IMR-90 (cell line): ENCODE data around the gene PCDHGA7. TPM values are rescaled to one million over a fixed set of nuclear protein-coding genes. Genes with fewer than 3 reads are reported as not detected.

ENCODE experiments used
- ATAC-seq: fragments of 200-7000 bp; cut with Tn5 transposase; 2 replicates; pipeline ENCODE4 v1.9.1; 2020; ENCODE audit warnings: low read depth, mild to moderate bottlenecking, moderate library complexity
- BruUV-seq: library from RNA; stranded (reverse); fragments of 400-500 nt; replicated peaks from 2 replicates; lab custom pipeline; 2021; lab: Mats Ljungman, UMichigan
- CTCF ChIA-PET: fragments of 300-600 bp; formaldehyde crosslinking; extraction: SDS; loops from one replicate; lab custom pipeline; 2021; ENCODE audit warnings: antibody characterized with exemption; lab: Yijun Ruan, JAX
- POLR2A ChIA-PET: fragments of 300-600 bp; sonication (Branson Sonifier 250); formaldehyde crosslinking; loops from one replicate; lab custom pipeline; 2022; ENCODE audit warnings: antibody characterized with exemption; ENCODE audit not compliant: unreplicated experiment; lab: Charles Lee
- DNase-seq: peaks from one replicate; pipeline ENCODE4 v3.0.0; 2013
- H2AFZ ChIP-seq: replicated peaks from 2 replicates; pipeline ENCODE3; 2013; ENCODE audit warnings: low read length, mild to moderate bottlenecking; ENCODE audit not compliant: poor library complexity
- H2AK5ac ChIP-seq: 2 replicates; pipeline ENCODE4 v1.6.1; 2013; ENCODE audit warnings: low read depth, low read length, inconsistent platforms
- H2AK9ac ChIP-seq: replicated peaks from 2 replicates; pipeline ENCODE3; 2013; ENCODE audit warnings: mild to moderate bottlenecking, low read depth, low read length, moderate library complexity; ENCODE audit not compliant: poor library complexity
- H2BK120ac ChIP-seq: 2 replicates; pipeline ENCODE4 v1.6.1; 2013; ENCODE audit warnings: low read depth, low read length, inconsistent platforms
- H2BK15ac ChIP-seq: 3 replicates; pipeline ENCODE4 v1.6.1; 2013; ENCODE audit warnings: low read depth, low read length, inconsistent platforms
- H2BK20ac ChIP-seq: 2 replicates; pipeline ENCODE4 v1.6.1; 2013; ENCODE audit warnings: low read depth, mild to moderate bottlenecking, inconsistent platforms, low read length, moderate library complexity
- H2BK5ac ChIP-seq: 2 replicates; pipeline ENCODE4 v1.6.1; 2013; ENCODE audit warnings: mild to moderate bottlenecking, low read depth, low read length, inconsistent platforms; ENCODE audit not compliant: poor library complexity, severe bottlenecking
- H3K14ac ChIP-seq: replicated peaks from 2 replicates; pipeline ENCODE4 v1.6.1; 2013; ENCODE audit warnings: low read depth, low read length, inconsistent platforms
- H3K18ac ChIP-seq: 2 replicates; pipeline ENCODE4 v1.6.1; 2013; ENCODE audit warnings: low read depth, low read length, control low read depth
- H3K23ac ChIP-seq: 2 replicates; pipeline ENCODE4 v1.6.1; 2013; ENCODE audit warnings: low read depth, low read length, inconsistent platforms
- H3K27ac ChIP-seq: 2 replicates; pipeline ENCODE4 v1.5.1; 2013; ENCODE audit warnings: mild to moderate bottlenecking, control low read depth, low read length; ENCODE audit not compliant: insufficient read depth
- H3K27me3 ChIP-seq: 2 replicates; pipeline ENCODE4 v1.6.1; 2013; ENCODE audit warnings: low read length; ENCODE audit not compliant: control insufficient read depth, insufficient read depth
- H3K36me3 ChIP-seq: 2 replicates; pipeline ENCODE4 v1.6.1; 2013; ENCODE audit warnings: low read length, mixed read lengths; ENCODE audit not compliant: control insufficient read depth, insufficient read depth
- H3K4ac ChIP-seq: 2 replicates; pipeline ENCODE4 v1.6.1; 2013; ENCODE audit warnings: low read depth, low read length, inconsistent platforms
- H3K4me1 ChIP-seq: 2 replicates; pipeline ENCODE4 v1.6.1; 2013; ENCODE audit warnings: low read length, mixed read lengths; ENCODE audit not compliant: control insufficient read depth, insufficient read depth
- H3K4me2 ChIP-seq: 2 replicates; pipeline ENCODE4 v1.6.1; 2013; ENCODE audit warnings: low read depth, mild to moderate bottlenecking, control low read depth, low read length, moderate library complexity
- H3K4me3 ChIP-seq: 2 replicates; pipeline ENCODE4 v1.5.1; 2013; ENCODE audit warnings: low read depth, mild to moderate bottlenecking, control low read depth, low read length, moderate library complexity; ENCODE audit not compliant: insufficient read depth
- H3K56ac ChIP-seq: 2 replicates; pipeline ENCODE4 v1.6.1; 2013; ENCODE audit warnings: low read length, inconsistent platforms; ENCODE audit not compliant: insufficient read depth; ENCODE audit errors: extremely low read depth
- H3K79me1 ChIP-seq, 2 experiments: 2 replicates each; pipeline ENCODE4 v1.6.1; 2013; ENCODE audit warnings: low read length in 2 of 2, inconsistent platforms in 1 of 2, low read depth in 1 of 2
- H3K9ac ChIP-seq: 2 replicates; pipeline ENCODE4 v1.6.1; 2013; ENCODE audit warnings: low read depth, low read length, control low read depth
- H3K9me1 ChIP-seq: 2 replicates; pipeline ENCODE4 v1.6.1; 2013; ENCODE audit warnings: low read length, inconsistent platforms; ENCODE audit not compliant: insufficient read depth
- H3K9me3 ChIP-seq: 2 replicates; pipeline ENCODE4 v1.6.1; 2013; ENCODE audit warnings: low read length; ENCODE audit not compliant: control insufficient read depth, insufficient read depth
- H4K20me1 ChIP-seq: 2 replicates; pipeline ENCODE4 v1.6.1; 2013; ENCODE audit warnings: low read length, inconsistent platforms; ENCODE audit not compliant: insufficient read depth
- H4K5ac ChIP-seq: 2 replicates; pipeline ENCODE4 v1.6.1; 2013; ENCODE audit warnings: mild to moderate bottlenecking, low read depth, low read length, control low read depth
- H4K8ac ChIP-seq, 2 experiments: 2 replicates each; pipeline ENCODE4 v1.6.1; 2013; ENCODE audit warnings: low read depth in 2 of 2, low read length in 2 of 2, control low read depth in 1 of 2, inconsistent platforms in 1 of 2
- H4K91ac ChIP-seq: 2 replicates; pipeline ENCODE4 v1.6.1; 2013; ENCODE audit warnings: low read depth, low read length, inconsistent platforms; ENCODE audit not compliant: insufficient read depth
- FOS ChIP-seq: fragments of 150-350 bp; IDR thresholded peaks from 2 replicates; pipeline ENCODE4 v1.6.1; 2016; ENCODE audit warnings: low read depth, low read length
- MXI1 ChIP-seq: IDR thresholded peaks from 2 replicates; pipeline ENCODE4 v1.6.1; 2012; ENCODE audit warnings: low read depth, mild to moderate bottlenecking, low read length, moderate library complexity, borderline replicate concordance
- WGBS, 2 experiments: methylation state at CpG; one replicate each; pipeline versions ENCODE4 v1.1.5 to v1.1.7; 2013; ENCODE audit warnings: missing lambda C conversion rate in 2 of 2; ENCODE audit not compliant: insufficient read length in 1 of 2; ENCODE audit errors: extremely low coverage in 2 of 2; 5-methylcytosine and 5-hydroxymethylcytosine counted together
- dilution Hi-C: fragments of 300-500 bp; cut with HindIII; formaldehyde crosslinking; loops from one replicate; pipeline ENCODE4 v1.14.3; 2018; ENCODE audit warnings: low sequenced_read_pairs; ENCODE audit not compliant: unreplicated experiment
- in situ Hi-C: fragments of 300-500 bp; cut with MboI; formaldehyde crosslinking; loops from 3 replicates; pipeline ENCODE4 v1.14.3; 2019; ENCODE audit warnings: low sequenced_read_pairs, inconsistent platforms, mixed read lengths
- intact Hi-C: fragments of 100-400 bp; cut with micrococcal nuclease; formaldehyde crosslinking; loops from 2 replicates; pipeline ENCODE4 v1.10.0; 2022
- polyA plus RNA-seq, 3 experiments: library from polyadenylated mRNA; depleted of rRNA; stranded (reverse); fragments of >200 nt; gene quantifications; 2 replicates each; pipeline ENCODE4 v1.2.3, GENCODE V29; 2012; ENCODE audit warnings: low replicate concordance in 1 of 3
- total RNA-seq: library from RNA; depleted of rRNA; stranded (reverse); fragments of >200 nt; gene quantifications from 2 replicates; pipeline ENCODE4 v1.2.3, GENCODE V29; 2012

PCDHGA7 gene
- total and polyA plus RNA-seq, 2 of the 4 experiments (the other 2 are of a cell fraction): 3.2 to 3.4 TPM

GRCh38 chr5:141422742-141423291 is 40.3 kb downstream of the PCDHGA7 start:
- no peak overlapping the region for H2BK5ac ChIP-seq
- no peak overlapping the region for H2BK15ac ChIP-seq
- H3K23ac ChIP-seq: no peak overlapping the region
- H4K5ac ChIP-seq: no peak overlapping the region
- 0 out of 2 replicates have a peak, but pooled peaks have one; percentile 36 for TF ChIP-seq MXI1
- TF ChIP-seq FOS: no peak
- no peak for ATAC-seq
- H3K9me3 ChIP-seq: peaks cover 62% of the 10 kb centered on the region
- dilution Hi-C loops: no loop called here
- H3K4ac ChIP-seq: no peak overlapping the region
- ChIA-PET POLR2A (no interaction called here), CTCF (interaction anchor here (1.0 kb wide), 1 partner anchor 16 kb away, joined by 3 read pairs; no protein-coding TSS in a partner anchor)
- H3K4me1 ChIP-seq: no peaks in the 10 kb centered on the region
- peaks cover 20 to 26% of the 10 kb centered on the region in 2 experiments; a peak in 3 of 4 replicates for H3K79me1 ChIP-seq
- no peaks in the 10 kb centered on the region for H3K27me3 ChIP-seq
- no peak overlapping the region for H2AK9ac ChIP-seq
- no peaks in the 10 kb centered on the region for H3K9me1 ChIP-seq
- in situ Hi-C loops: no loop called here
- H2AFZ ChIP-seq: no peak overlapping the region
- H4K20me1 ChIP-seq: no peaks in the 10 kb centered on the region
- H2BK120ac ChIP-seq: no peak overlapping the region
- H3K18ac ChIP-seq: no peak overlapping the region
- WGBS, 2 experiments: 38% methylated on average over 22 of the region's 42 CpGs; no CpG with 5 or more reads in 1 of the 2 experiments
- no peak overlapping the region for H2AK5ac ChIP-seq
- no peak for DNase-seq
- no peak overlapping the region for H4K91ac ChIP-seq
- BruUV-seq: no TSS peak
- H3K27ac ChIP-seq: no peak overlapping the region
- H3K9ac ChIP-seq: no peak overlapping the region
- peaks cover 39% of the 10 kb centered on the region for H3K36me3 ChIP-seq
- H3K14ac ChIP-seq: no peak overlapping the region
- no peak overlapping the region for H3K4me2 ChIP-seq
- no peak overlapping the region for H2BK20ac ChIP-seq
- intact Hi-C loops: no loop called here
- H3K4me3 ChIP-seq: no peak overlapping the region
- no peak overlapping the region for H3K56ac ChIP-seq
- H4K8ac ChIP-seq: no peak overlapping the region
